NB4 (cell line): ENCODE results near the gene SEMA6B.

ENCODE experiments used
- POLR2A ChIP-seq: IDR thresholded peaks from 2 replicates; pipeline ENCODE4 v1.6.1; 2011; ENCODE audit warnings: mild to moderate bottlenecking; ENCODE audit not compliant: insufficient read length; ENCODE audit errors: extremely low read depth
- TF ChIP-seq, protein P1 (sequence below): IDR thresholded peaks from one replicate; pipeline ENCODE4 v1.5.1; 2012; ENCODE audit warnings: low read depth, low read length

GRCh38 chr19:4531562-4532165, 27.8 kb downstream of the SEMA6B start:
- TF ChIP-seq POLR2A = no peak
- TF ChIP-seq, protein P1, sequence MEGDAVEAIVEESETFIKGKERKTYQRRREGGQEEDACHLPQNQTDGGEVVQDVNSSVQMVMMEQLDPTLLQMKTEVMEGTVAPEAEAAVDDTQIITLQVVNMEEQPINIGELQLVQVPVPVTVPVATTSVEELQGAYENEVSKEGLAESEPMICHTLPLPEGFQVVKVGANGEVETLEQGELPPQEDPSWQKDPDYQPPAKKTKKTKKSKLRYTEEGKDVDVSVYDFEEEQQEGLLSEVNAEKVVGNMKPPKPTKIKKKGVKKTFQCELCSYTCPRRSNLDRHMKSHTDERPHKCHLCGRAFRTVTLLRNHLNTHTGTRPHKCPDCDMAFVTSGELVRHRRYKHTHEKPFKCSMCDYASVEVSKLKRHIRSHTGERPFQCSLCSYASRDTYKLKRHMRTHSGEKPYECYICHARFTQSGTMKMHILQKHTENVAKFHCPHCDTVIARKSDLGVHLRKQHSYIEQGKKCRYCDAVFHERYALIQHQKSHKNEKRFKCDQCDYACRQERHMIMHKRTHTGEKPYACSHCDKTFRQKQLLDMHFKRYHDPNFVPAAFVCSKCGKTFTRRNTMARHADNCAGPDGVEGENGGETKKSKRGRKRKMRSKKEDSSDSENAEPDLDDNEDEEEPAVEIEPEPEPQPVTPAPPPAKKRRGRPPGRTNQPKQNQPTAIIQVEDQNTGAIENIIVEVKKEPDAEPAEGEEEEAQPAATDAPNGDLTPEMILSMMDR = no peak
